ENCODE data around the gene SLC37A1. TPM values are rescaled to one million over a fixed set of nuclear protein-coding genes. Genes with fewer than 3 reads are reported as not detected.

Gene SLC37A1
- total RNA-seq, 1 experiment from 2014 or later, result 37.7 TPM

- Histone ChIP-seq H3T11ph (ENCODE audit: low read length) (no peak overlapping the region), H2BK15ac (ENCODE audit: low read depth, low read length) (no peak overlapping the region), H3K79me2 (ENCODE audit: insufficient read depth, low read length) (no peaks in the 10 kb centered on the region), H2BK5ac (ENCODE audit: insufficient read length, low read length) (no peak overlapping the region), H3K23me2 (ENCODE audit: insufficient read length, low read depth, low read length, poor library complexity, severe bottlenecking) (no peaks in the 10 kb centered on the region), H3K18ac (ENCODE audit: insufficient read length, low read depth, low read length) (no peak overlapping the region), H2AFZ (ENCODE audit: low read length) (no peak overlapping the region), H2BK12ac (ENCODE audit: insufficient read length, low read depth, low read length) (no peak overlapping the region), H2BK120ac (ENCODE audit: low read depth, low read length, poor library complexity, severe bottlenecking) (no peak overlapping the region), H4K20me1 (ENCODE audit: control insufficient read depth, insufficient read depth, insufficient read length) (no peaks in the 10 kb centered on the region), H4K5ac (ENCODE audit: insufficient read length, low read depth, low read length) (no peak overlapping the region), H3K27ac (ENCODE audit: insufficient read length, low read depth, low read length) (no peak overlapping the region), H4K8ac (replicated peaks; ENCODE audit: insufficient read length, low read depth, low read length) (no peak overlapping the region), H2BK20ac (ENCODE audit: low read depth, low read length, poor library complexity, severe bottlenecking) (no peak overlapping the region), H3K79me1 (ENCODE audit: insufficient read depth, low read depth, low read length, poor library complexity, severe bottlenecking) (no peaks in the 10 kb centered on the region), H4K91ac (ENCODE audit: insufficient read length, low read depth, low read length) (no peak overlapping the region), H3K23ac (ENCODE audit: insufficient read length, low read depth, low read length) (no peak overlapping the region), H3K4me2 (ENCODE audit: insufficient read depth, insufficient read length, low read length) (no peak overlapping the region), H3K4ac (ENCODE audit: low read depth, low read length) (no peak overlapping the region), H2AK5ac (ENCODE audit: insufficient read length, low read length) (no peak overlapping the region), H3K9me3 (ENCODE audit: control insufficient read depth, low read depth, low read length) (no peaks in the 10 kb centered on the region), H3K56ac (ENCODE audit: insufficient read length, low read depth, low read length) (no peak overlapping the region), H3K14ac (ENCODE audit: insufficient read depth, low read length) (no peak overlapping the region), H3K27me3 (ENCODE audit: insufficient read depth, low read length) (no peaks in the 10 kb centered on the region), H3K4me1 (ENCODE audit: insufficient read depth, low read length) (no peaks in the 10 kb centered on the region), H3K9ac (ENCODE audit: extremely low read depth, insufficient read length, low read length) (no peak overlapping the region)
- TF ChIP-seq CTCF (conservative IDR thresholded peaks at IDR 0.05), result no peak
- no CpG with 5 or more reads among the region's 6 CpGs for WGBS (ENCODE audit: extremely low coverage, insufficient read length, low lambda C conversion rate)
- no peak for DNase-seq
- H3K36me3 Mint-ChIP-seq (ENCODE audit: insufficient read depth in 1 of 3, low read depth in 3 of 3), result peaks cover 5 to 63% (median 32%) of the 10 kb centered on the region in 3 experiments; a peak in 6 of 7 replicates
- H3K9me3 Mint-ChIP-seq, result peaks cover 4 to 7% of the 10 kb centered on the region in 2 experiments; a peak in 4 of 5 replicates
- peaks cover 17% of the 10 kb centered on the region in 2 experiments for H3K4me1 Mint-ChIP-seq
- H3K27ac Mint-ChIP-seq, result peak overlapping the region in 2 of 3 experiments; percentile 74 to 77; a peak in 2 of 7 replicates
- no peak overlapping the region for H3K4me3 Mint-ChIP-seq
- H3K27me3 Mint-ChIP-seq (ENCODE audit: low read depth), result no peaks in the 10 kb centered on the region; the same call in 1 of the 2 replicates
These were observed 42.8 kb downstream of the SLC37A1 start for GRCh38 chr21:42556476-42556875.
